Endothelial cell of umbilical vein (primary cell): ENCODE measurements around the gene TMEM51. TPM values are rescaled to one million over a fixed set of nuclear protein-coding genes. Genes with fewer than 3 reads are reported as not detected.

Source experiments
- BruUV-seq: library from RNA; stranded (reverse); fragments of 400-500 nt; replicated peaks from 2 replicates; lab custom pipeline; 2021; lab: Mats Ljungman, UMichigan
- CTCF ChIA-PET: fragments of 300-600, 350-600 bp; sonication (Branson Sonifier 250); formaldehyde crosslinking; loops from one replicate; lab custom pipeline; 2021; ENCODE audit warnings: antibody characterized with exemption, inconsistent platforms; lab: Charles Lee
- POLR2A ChIA-PET: fragments of 300-600, 350-600 bp; sonication (Branson Sonifier 250); formaldehyde crosslinking; loops from one replicate; lab custom pipeline; 2021; ENCODE audit warnings: antibody characterized with exemption, inconsistent platforms; lab: Charles Lee
- DNase-seq: peaks from one replicate; pipeline ENCODE4 v3.0.0-alpha.2; 2011; ENCODE audit warnings: low read depth, low spot score
- FAIRE-seq: peaks from 2 replicates; lab custom pipeline; 2011; peaks lifted over from hg19 to GRCh38; lab: Jason Lieb, UNC
- H2AFZ ChIP-seq: 2 replicates; pipeline ENCODE4 v1.6.0; 2012; ENCODE audit warnings: low read depth, low read length, control low read depth, inconsistent platforms
- H3K27ac ChIP-seq: 2 replicates; pipeline ENCODE4 v1.5.1; 2011; ENCODE audit warnings: low read depth, mild to moderate bottlenecking, control low read depth, low read length, moderate library complexity; ENCODE audit not compliant: insufficient read depth
- H3K27me3 ChIP-seq, 2 experiments: 2 replicates each; pipeline versions ENCODE4 v1.6.0 to v1.6.1; 2011; ENCODE audit warnings: low read length in 2 of 2, mixed read lengths in 1 of 2; ENCODE audit not compliant: control insufficient read depth in 2 of 2, insufficient read depth in 2 of 2
- H3K36me3 ChIP-seq, 2 experiments: 2 replicates in 1 of 2; 3 replicates in 1 of 2; pipeline ENCODE4 v1.5.1; 2011; ENCODE audit warnings: low read length in 2 of 2, mild to moderate bottlenecking in 1 of 2, moderate library complexity in 1 of 2; ENCODE audit not compliant: control insufficient read depth in 2 of 2, insufficient read depth in 2 of 2; ENCODE audit errors: extremely low read depth in 1 of 2
- H3K4me1 ChIP-seq: 3 replicates; pipeline ENCODE4 v1.5.1; 2011; ENCODE audit warnings: mild to moderate bottlenecking, low read length; ENCODE audit not compliant: control insufficient read depth, insufficient read depth; ENCODE audit errors: extremely low read depth
- H3K4me2 ChIP-seq: 2 replicates; pipeline ENCODE4 v1.6.1; 2011; ENCODE audit warnings: low read length, control low read depth, mixed read lengths; ENCODE audit not compliant: insufficient read depth
- H3K4me3 ChIP-seq, 3 experiments: fragments of 200-600 bp in 1 of 3; sonication (generic), shearing (Covaris generic) in 1 of 3; replicated peaks in 1 of 3; 2 replicates each; pipeline ENCODE4 v1.5.1; 2011 to 2016; ENCODE audit warnings: control low read depth in 3 of 3, low read length in 3 of 3, mild to moderate bottlenecking in 2 of 3, inconsistent platforms in 1 of 3, low read depth in 1 of 3, moderate library complexity in 1 of 3; ENCODE audit not compliant: insufficient read depth in 1 of 3
- H3K79me2 ChIP-seq: 2 replicates; pipeline ENCODE4 v1.6.0; 2012; ENCODE audit warnings: low read length, inconsistent platforms; ENCODE audit not compliant: control insufficient read depth, insufficient read depth
- H3K9ac ChIP-seq: replicated peaks from 2 replicates; pipeline ENCODE3; 2011; ENCODE audit warnings: low read length, control low read depth; ENCODE audit not compliant: insufficient read depth; ENCODE audit errors: extremely low read depth
- H3K9me1 ChIP-seq: replicated peaks from 3 replicates; pipeline ENCODE4 v1.6.0; 2011; ENCODE audit warnings: mild to moderate bottlenecking, low read length; ENCODE audit not compliant: control insufficient read depth, insufficient read depth; ENCODE audit errors: extremely low read depth
- H3K9me3 ChIP-seq: replicated peaks from 2 replicates; pipeline ENCODE4 v1.5.1; 2012; ENCODE audit warnings: low read length, inconsistent platforms; ENCODE audit not compliant: control insufficient read depth, insufficient read depth
- H4K20me1 ChIP-seq: replicated peaks from 2 replicates; pipeline ENCODE3; 2011; ENCODE audit warnings: mild to moderate bottlenecking, low read length; ENCODE audit not compliant: control insufficient read depth, insufficient read depth; ENCODE audit errors: extremely low read depth
- FOS ChIP-seq: IDR thresholded peaks from 2 replicates; pipeline ENCODE4 v1.6.1; 2011; ENCODE audit warnings: mild to moderate bottlenecking, low read length, moderate library complexity, borderline replicate concordance; ENCODE audit not compliant: insufficient read depth
- GATA2 ChIP-seq: IDR thresholded peaks from 2 replicates; pipeline ENCODE4 v1.7.0; 2011; ENCODE audit warnings: low read depth, mild to moderate bottlenecking, moderate library complexity, mixed read lengths, low read length; ENCODE audit not compliant: insufficient read length, insufficient read depth
- JUN ChIP-seq: IDR thresholded peaks from 2 replicates; pipeline ENCODE4 v1.6.1; 2011; ENCODE audit warnings: borderline replicate concordance, low read depth; ENCODE audit not compliant: insufficient read length, insufficient read depth
- MYC ChIP-seq: IDR thresholded peaks from one replicate; pipeline ENCODE4 v1.6.1; 2011; ENCODE audit warnings: mild to moderate bottlenecking, low read depth, low read length
- POLR2A ChIP-seq: IDR thresholded peaks from 2 replicates; pipeline ENCODE4 v1.6.1; 2012; ENCODE audit warnings: low read depth, mild to moderate bottlenecking, control low read depth, low read length
- POLR2AphosphoS5 ChIP-seq: IDR thresholded peaks from 2 replicates; pipeline ENCODE4 v1.6.1; 2012; ENCODE audit warnings: low read depth, mild to moderate bottlenecking, control low read depth, low read length, moderate library complexity; ENCODE audit not compliant: insufficient read depth
- dilution Hi-C: fragments of 300-500 bp; cut with MboI; formaldehyde crosslinking; loops from one replicate; pipeline ENCODE4 v1.15.0; 2019; ENCODE audit warnings: low sequenced_read_pairs; ENCODE audit not compliant: extremely low pct_ligation_motif_present
- intact Hi-C: fragments of 100-400 bp; cut with micrococcal nuclease; formaldehyde crosslinking; loops from one replicate; pipeline ENCODE4 v1.10.0; 2022
- polyA plus RNA-seq, 4 experiments: library from polyadenylated mRNA; depleted of rRNA in 3 of 4; stranded (reverse) in 3 of 4; unstranded in 1 of 4; fragments of >200 nt; gene quantifications; 2 replicates each; pipeline versions ENCODE4 v1.2.1 to v1.2.3, GENCODE V29; 2011 to 2012; ENCODE audit warnings: missing spikeins in 1 of 4
- total RNA-seq: library from RNA; stranded (reverse); gene quantifications from 2 replicates; pipeline ENCODE4 v1.2.3, GENCODE V29; 2021
- TF ChIP-seq, protein P1 (sequence below): IDR thresholded peaks from 2 replicates; pipeline ENCODE4 v1.6.1; 2011; ENCODE audit not compliant: insufficient read depth, insufficient read length

The TMEM51 gene
- total and polyA plus RNA-seq, 2 donors (not counting 3 experiments of a cell fraction or from before 2014, with no cell fraction given): 13.7 to 13.9 TPM

DNA sequence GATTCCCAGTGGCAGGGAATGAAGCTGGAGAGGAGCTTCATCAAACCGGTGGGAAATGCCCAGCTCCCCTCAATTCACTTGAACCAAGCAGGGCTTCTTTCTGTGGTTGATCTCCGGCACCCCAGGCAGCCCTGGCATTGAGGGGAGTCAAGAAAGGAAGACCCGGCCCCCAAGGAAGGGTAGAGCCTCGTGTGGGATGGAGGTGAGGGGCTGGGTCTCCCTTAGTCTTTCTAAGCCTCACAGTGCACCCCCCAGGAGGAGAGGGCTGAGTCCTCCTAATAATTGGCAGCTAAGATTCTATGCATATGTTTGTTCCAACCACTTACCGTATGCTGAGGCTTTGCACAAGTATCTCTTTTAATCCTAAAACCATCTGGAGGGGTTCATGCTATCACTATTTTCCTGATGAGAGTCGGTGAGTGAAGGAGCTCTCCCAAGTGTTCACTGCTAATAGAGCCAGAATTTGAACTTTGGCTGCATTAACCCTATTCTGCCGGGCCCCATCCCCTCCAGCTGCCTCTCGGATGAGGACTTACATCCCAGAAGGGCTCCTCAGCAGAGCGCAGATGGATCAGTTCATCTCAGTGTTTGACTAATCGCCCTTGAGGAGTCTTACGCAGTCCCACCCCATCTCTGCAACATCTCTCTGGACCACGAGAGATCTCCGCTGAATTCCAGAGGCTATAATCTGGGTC, 33.1 kb upstream of the TMEM51 start:
- Histone ChIP-seq H3K4me3 (no peak overlapping the region), H3K9me1 (no peaks in the 10 kb centered on the region), H2AFZ (no peak overlapping the region), H3K9ac (no peak overlapping the region), H3K36me3 (no peaks in the 10 kb centered on the region), H4K20me1 (no peaks in the 10 kb centered on the region), H3K27me3 (no peaks in the 10 kb centered on the region), H3K27ac (no peak overlapping the region), H3K9me3 (no peaks in the 10 kb centered on the region), H3K4me2 (no peak overlapping the region), H3K4me1 (no peaks in the 10 kb centered on the region), H3K79me2 (no peaks in the 10 kb centered on the region)
- TF ChIP-seq MYC (no peak), POLR2AphosphoS5 (no peak), JUN (no peak), FOS (no peak), POLR2A (no peak), GATA2 (no peak)
- TF ChIP-seq, protein P1, sequence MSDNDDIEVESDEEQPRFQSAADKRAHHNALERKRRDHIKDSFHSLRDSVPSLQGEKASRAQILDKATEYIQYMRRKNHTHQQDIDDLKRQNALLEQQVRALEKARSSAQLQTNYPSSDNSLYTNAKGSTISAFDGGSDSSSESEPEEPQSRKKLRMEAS: no peak
- dilution Hi-C loops: no loop called here
- FAIRE-seq (no peak), DNase-seq (no peak)
- BruUV-seq: no TSS peak
- CTCF ChIA-PET: interaction anchor here (1.2 kb wide), 1 partner anchor 8 kb away, joined by 5 read pairs; no protein-coding TSS in a partner anchor
- intact Hi-C loops: no loop called here
- POLR2A ChIA-PET: interaction anchor here (0.6 kb wide), 1 partner anchor 1373 kb away, joined by 7 read pairs; no protein-coding TSS in a partner anchor

DNA sequence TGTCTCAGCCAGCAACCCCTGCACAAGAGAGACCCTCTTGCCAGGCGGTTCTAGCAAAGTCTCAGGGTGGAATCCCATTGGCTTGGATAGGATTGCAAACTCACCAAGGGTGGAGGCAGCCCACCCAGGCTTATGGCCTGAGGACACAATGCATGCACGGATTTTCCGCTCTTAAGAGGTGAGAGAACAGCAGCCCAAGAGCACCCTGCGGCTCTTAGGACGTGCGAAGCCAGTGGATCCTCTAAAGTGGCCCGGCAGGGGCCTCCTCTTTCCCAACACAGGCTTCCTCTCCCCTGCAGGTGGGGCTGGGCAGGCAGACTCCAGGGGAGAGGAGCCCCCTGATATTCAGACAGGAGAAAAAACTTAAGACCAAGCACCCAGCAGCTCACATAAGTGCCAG, 31.2 kb upstream of the TMEM51 start:
- BruUV-seq: no TSS peak
- no peak for TF ChIP-seq POLR2AphosphoS5
- no peaks in the 10 kb centered on the region for H4K20me1 ChIP-seq
- FAIRE-seq (no peak), DNase-seq (no peak)
- no peaks in the 10 kb centered on the region for H3K36me3 ChIP-seq
- H3K27me3 ChIP-seq: no peaks in the 10 kb centered on the region
- ChIA-PET CTCF (interaction anchor here (0.9 to 1.2 kb wide), 2 partner anchors 11 to 149 kb away, joined by 3 read pairs; no protein-coding TSS in a partner anchor), POLR2A (no interaction called here)
- H3K27ac ChIP-seq: no peak overlapping the region
- intact Hi-C loops (no loop called here), dilution Hi-C loops (no loop called here)
- H3K79me2 ChIP-seq: no peaks in the 10 kb centered on the region
- no peak overlapping the region for H3K4me2 ChIP-seq
- no peaks in the 10 kb centered on the region for H3K9me3 ChIP-seq
- H3K4me3 ChIP-seq: no peak overlapping the region
- H2AFZ ChIP-seq: no peak overlapping the region
- no peaks in the 10 kb centered on the region for H3K9me1 ChIP-seq
- no peak overlapping the region for H3K9ac ChIP-seq
- no peaks in the 10 kb centered on the region for H3K4me1 ChIP-seq
